22Rv1 (cell line): Measurements from ENCODE around the gene TMEM120A.

Experiments
- ZFX ChIP-seq: fragments of 450-650 bp; IDR thresholded peaks from 2 replicates; pipeline ENCODE4 v1.6.1; 2017; ENCODE audit warnings: antibody characterized with exemption, borderline replicate concordance
- TF ChIP-seq, protein P1 (sequence below): fragments of 450-650 bp; IDR thresholded peaks from 2 replicates; pipeline ENCODE4 v1.5.1; 2017; ENCODE audit warnings: mild to moderate bottlenecking

DNA sequence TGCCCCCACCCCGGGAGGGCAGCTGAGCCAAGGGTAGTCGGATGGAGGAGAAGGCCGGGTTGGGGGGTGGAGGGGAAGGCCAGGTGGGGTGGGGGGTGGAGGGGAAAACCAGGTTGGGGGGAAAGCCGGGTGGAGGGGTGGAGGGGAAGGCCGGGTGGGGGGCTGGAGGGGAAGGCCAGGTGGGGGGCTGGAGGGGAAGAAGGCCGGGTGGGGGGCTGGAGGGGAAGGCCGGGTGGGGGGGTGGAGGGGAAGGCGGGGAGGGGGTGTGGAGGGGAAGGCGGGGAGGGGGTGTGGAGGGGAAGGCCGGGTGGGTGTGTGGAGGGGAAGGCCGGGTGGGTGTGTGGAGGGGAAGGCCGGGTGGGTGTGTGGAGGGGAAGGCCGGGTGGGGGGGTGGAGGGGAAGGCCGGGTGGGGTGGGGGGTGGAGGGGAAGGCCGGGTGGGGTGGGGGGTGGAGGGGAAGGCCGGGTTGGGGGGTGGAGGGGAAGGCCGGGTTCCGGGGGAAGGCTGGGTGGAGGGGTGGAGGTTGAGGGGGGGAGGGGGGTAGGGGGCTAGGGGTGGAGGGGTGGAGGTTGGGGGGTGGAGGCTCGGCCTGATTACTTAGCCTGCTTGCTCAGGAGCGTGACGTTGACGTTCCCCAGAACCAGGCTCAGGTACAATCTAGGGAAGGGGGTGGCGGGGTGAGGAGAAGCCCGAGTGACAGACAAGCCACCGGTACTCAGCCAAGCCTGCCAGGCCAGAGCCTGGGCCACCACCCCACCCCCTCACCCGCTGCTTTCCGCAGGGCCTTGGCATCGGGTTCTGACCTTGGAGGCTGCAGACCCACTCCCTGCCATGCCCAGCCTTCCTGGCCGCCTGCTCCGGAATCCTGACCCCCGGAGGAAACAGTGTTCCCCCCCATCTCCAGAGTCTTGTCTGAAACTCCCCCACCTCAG lies 5.6 kb downstream of the TMEM120A start:
- TF ChIP-seq, protein P1, sequence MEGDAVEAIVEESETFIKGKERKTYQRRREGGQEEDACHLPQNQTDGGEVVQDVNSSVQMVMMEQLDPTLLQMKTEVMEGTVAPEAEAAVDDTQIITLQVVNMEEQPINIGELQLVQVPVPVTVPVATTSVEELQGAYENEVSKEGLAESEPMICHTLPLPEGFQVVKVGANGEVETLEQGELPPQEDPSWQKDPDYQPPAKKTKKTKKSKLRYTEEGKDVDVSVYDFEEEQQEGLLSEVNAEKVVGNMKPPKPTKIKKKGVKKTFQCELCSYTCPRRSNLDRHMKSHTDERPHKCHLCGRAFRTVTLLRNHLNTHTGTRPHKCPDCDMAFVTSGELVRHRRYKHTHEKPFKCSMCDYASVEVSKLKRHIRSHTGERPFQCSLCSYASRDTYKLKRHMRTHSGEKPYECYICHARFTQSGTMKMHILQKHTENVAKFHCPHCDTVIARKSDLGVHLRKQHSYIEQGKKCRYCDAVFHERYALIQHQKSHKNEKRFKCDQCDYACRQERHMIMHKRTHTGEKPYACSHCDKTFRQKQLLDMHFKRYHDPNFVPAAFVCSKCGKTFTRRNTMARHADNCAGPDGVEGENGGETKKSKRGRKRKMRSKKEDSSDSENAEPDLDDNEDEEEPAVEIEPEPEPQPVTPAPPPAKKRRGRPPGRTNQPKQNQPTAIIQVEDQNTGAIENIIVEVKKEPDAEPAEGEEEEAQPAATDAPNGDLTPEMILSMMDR: no peak
- no peak for TF ChIP-seq ZFX
